ENCODE data around the gene DNAJC25. TPM values are rescaled to one million over a fixed set of nuclear protein-coding genes. Genes with fewer than 3 reads are reported as not detected.

DNAJC25 gene
- total RNA-seq, result 1 to 10 TPM; 5.4 to 7.8 TPM
- polyA plus RNA-seq (ENCODE audit: insufficient read length in 6 of 6), result 10 to 100 TPM; 11.0 to 15.6 (median 12.1) TPM
- long read RNA-seq, donor 1, partial matches to known transcripts, result 0 of 5 reads
- long read RNA-seq, donor 1, other reads (novel, unspliced or antisense), result 0 of 5 reads
- long read RNA-seq, donor 2, partial matches to known transcripts, result 0 of 3 reads
- long read RNA-seq, donor 2, other reads (novel, unspliced or antisense), result 0 of 3 reads
- long read RNA-seq, donor 3, partial matches to known transcripts, result 0 of 3 reads
- long read RNA-seq, donor 3, other reads (novel, unspliced or antisense), result 0 of 3 reads
- long read RNA-seq, donor 4, partial matches to known transcripts, result 6 of 7 reads
- long read RNA-seq, donor 4, other reads (novel, unspliced or antisense), result 0 of 7 reads
- long read RNA-seq, donor 5, partial matches to known transcripts, result 0 of 1 reads
- long read RNA-seq, donor 5, other reads (novel, unspliced or antisense), result 0 of 1 reads
- long read RNA-seq, donor 6, partial matches to known transcripts, result 0 of 4 reads
- long read RNA-seq, donor 6, other reads (novel, unspliced or antisense), result 0 of 4 reads
- long read RNA-seq, donor 7, partial matches to known transcripts, result 0 of 1 reads
- long read RNA-seq, donor 7, other reads (novel, unspliced or antisense), result 0 of 1 reads
- long read RNA-seq, donor 8, partial matches to known transcripts, result 0 of 3 reads
- long read RNA-seq, donor 8, other reads (novel, unspliced or antisense), result 0 of 3 reads
- long read RNA-seq, donor 9, result 0 reads
- long read RNA-seq, donor 10, partial matches to known transcripts, result 7 of 8 reads
- long read RNA-seq, donor 10, other reads (novel, unspliced or antisense), result 0 of 8 reads
- long read RNA-seq, donor 11, transcript DNAJC25-201 (4 exons, 2,268 nt), result major isoform, 5 of 6 reads
- long read RNA-seq, donor 11, partial matches to known transcripts, result 0 of 6 reads
- long read RNA-seq, donor 11, other reads (novel, unspliced or antisense), result 0 of 6 reads
- long read RNA-seq, donor 12, partial matches to known transcripts, result 0 of 3 reads
- long read RNA-seq, donor 12, other reads (novel, unspliced or antisense), result 0 of 3 reads

GRCh38 chr9:111631214-111631971 is at the start of gene DNAJC25:
Gene DNAJC25, plus strand, starts transcription at chr9:111631334. Its CDS starts 74 bp downstream, at chr9:111631408.
- Histone ChIP-seq H3K27ac (peak within 1 kb of the TSS; percentile 92 to 93), H3K4me3 (peak within 1 kb of the TSS; percentile 86 to 95), H3K27me3 (no peaks in the 10 kb centered on the region), H3K36me3 (no peaks in the 10 kb centered on the region), H3K9me3 (no peaks in the 10 kb centered on the region), H3K4me1 (peaks cover 9 to 54% of the 10 kb centered on the region in 2 donors)
- DNase-seq (peak; percentile 93 to 99 (median 98)), ATAC-seq (peak; percentile 97)
- intact Hi-C loops (cut with DNase I), result no loop called here
- TF ChIP-seq, protein P1, sequence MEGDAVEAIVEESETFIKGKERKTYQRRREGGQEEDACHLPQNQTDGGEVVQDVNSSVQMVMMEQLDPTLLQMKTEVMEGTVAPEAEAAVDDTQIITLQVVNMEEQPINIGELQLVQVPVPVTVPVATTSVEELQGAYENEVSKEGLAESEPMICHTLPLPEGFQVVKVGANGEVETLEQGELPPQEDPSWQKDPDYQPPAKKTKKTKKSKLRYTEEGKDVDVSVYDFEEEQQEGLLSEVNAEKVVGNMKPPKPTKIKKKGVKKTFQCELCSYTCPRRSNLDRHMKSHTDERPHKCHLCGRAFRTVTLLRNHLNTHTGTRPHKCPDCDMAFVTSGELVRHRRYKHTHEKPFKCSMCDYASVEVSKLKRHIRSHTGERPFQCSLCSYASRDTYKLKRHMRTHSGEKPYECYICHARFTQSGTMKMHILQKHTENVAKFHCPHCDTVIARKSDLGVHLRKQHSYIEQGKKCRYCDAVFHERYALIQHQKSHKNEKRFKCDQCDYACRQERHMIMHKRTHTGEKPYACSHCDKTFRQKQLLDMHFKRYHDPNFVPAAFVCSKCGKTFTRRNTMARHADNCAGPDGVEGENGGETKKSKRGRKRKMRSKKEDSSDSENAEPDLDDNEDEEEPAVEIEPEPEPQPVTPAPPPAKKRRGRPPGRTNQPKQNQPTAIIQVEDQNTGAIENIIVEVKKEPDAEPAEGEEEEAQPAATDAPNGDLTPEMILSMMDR (IDR thresholded peaks at IDR 0.05), result no peak

DNA sequence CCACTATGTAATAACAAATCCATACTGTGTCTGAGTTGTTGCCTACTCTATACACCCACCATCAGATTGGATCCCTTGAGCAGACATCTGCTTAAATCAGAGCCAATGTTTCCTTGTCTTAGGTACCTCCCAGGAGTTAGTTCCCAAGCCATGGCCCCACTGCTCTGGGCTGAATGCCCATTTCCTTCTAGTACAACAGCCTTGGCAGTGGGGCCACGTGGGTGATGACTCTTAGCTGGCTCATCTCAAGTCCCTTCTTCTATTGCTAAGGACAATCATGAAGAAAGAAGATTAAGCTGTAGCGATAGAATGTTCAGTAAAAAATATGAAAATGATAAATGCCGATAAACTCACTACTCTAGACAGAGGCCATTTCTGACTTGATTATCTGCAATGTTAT is 48.2 kb upstream of the DNAJC25 start:
- no peaks in the 10 kb centered on the region for H3K4me1 ChIP-seq
- H3K27ac ChIP-seq, result no peak overlapping the region
- H3K4me3 ChIP-seq, result no peak overlapping the region
- no peak for DNase-seq
- ATAC-seq, result no peak
- intact Hi-C loops (cut with DNase I), result no loop called here
- TF ChIP-seq, protein P1 (IDR thresholded peaks at IDR 0.05), result no peak
- peaks cover 0 to 66% of the 10 kb centered on the region in 2 donors for H3K36me3 ChIP-seq
- no peaks in the 10 kb centered on the region for H3K9me3 ChIP-seq
- no peaks in the 10 kb centered on the region for H3K27me3 ChIP-seq

DNA sequence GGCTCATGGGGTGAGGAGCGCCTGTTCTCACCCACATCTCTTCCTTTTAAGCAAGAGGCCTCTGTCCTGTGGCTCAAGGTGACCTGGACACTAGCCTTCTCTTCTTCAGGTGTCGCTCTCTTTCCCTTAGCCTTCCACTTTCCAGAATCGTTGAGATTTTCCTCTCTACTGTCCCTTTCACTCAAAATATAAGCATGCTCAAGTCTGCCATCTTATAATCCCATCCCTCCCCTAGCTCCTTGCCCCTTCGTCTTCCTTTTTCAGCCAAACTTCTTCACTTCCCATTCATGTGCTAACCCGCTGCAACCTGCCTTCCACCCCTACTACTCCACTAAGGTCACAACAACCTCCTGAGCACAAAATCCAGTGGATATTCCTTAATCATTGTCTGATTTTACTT is 44.8 kb upstream of the DNAJC25 start:
- no peaks in the 10 kb centered on the region for H3K9me3 ChIP-seq
- no peaks in the 10 kb centered on the region for H3K4me1 ChIP-seq
- H3K36me3 ChIP-seq, result peaks cover 0 to 44% of the 10 kb centered on the region in 2 donors
- H3K27ac ChIP-seq, result no peak overlapping the region
- intact Hi-C loops (cut with DNase I), result no loop called here
- H3K27me3 ChIP-seq, result no peaks in the 10 kb centered on the region
- TF ChIP-seq, protein P1 (IDR thresholded peaks at IDR 0.05), result no peak
- no peak for ATAC-seq
- no peak for DNase-seq
- H3K4me3 ChIP-seq, result no peak overlapping the region

DNA sequence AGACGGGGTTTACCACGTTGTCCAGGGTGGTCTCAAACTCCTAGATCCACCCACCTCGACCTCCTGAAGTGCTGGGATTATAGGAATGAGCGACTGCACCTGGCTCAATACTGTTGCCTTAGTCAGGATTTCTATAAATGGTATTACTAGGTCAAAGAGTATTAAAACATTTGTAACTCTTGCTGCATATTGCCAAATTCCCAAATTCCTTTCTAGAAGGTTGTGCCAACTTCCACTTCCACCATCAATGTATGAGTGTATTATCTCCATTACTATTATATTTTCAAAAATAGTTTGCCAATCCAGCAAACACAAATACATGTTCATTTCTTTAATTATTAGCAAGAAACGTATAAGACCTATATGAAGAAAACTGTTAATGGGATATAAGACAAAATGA is 42.3 kb upstream of the DNAJC25 start:
- Histone ChIP-seq H3K4me1 (no peaks in the 10 kb centered on the region), H3K27me3 (no peaks in the 10 kb centered on the region), H3K36me3 (peaks cover 0 to 48% of the 10 kb centered on the region in 2 donors), H3K9me3 (no peaks in the 10 kb centered on the region), H3K27ac (no peak overlapping the region), H3K4me3 (no peak overlapping the region)
- TF ChIP-seq, protein P1 (IDR thresholded peaks at IDR 0.05), result no peak
- DNase-seq, result no peak
- intact Hi-C loops (cut with DNase I), result no loop called here
- ATAC-seq, result no peak

Data from left lung (tissue), 14 donors.